Coronary artery (tissue), 2 donors: ENCODE measurements around the gene TAL1.

Experiments used
- DNase-seq: peaks from one replicate; pipeline ENCODE4 v3.0.0-alpha.2; 2017; ENCODE audit warnings: low spot score
- H3K27ac ChIP-seq, 2 donors: fragments of 200-600 bp; sonication (generic); one replicate each; pipeline ENCODE4 v1.5.1; 2016 to 2019
- H3K4me3 ChIP-seq: fragments of 200-600 bp; sonication (generic); 2 replicates; pipeline ENCODE4 v1.5.1; 2016; ENCODE audit warnings: mild to moderate bottlenecking, moderate library complexity
- CTCF ChIP-seq: fragments of 200-600 bp; sonication (generic); IDR thresholded peaks from one replicate; pipeline ENCODE4 v1.5.1; 2019; ENCODE audit warnings: antibody characterized with exemption

The TAL1 gene

GRCh38 chr1:47191940-47192457 lies 40.0 kb downstream of the TAL1 start:
- Histone ChIP-seq H3K27ac (no peak overlapping the region), H3K4me3 (no peak overlapping the region)
- no peak for DNase-seq
- no peak for TF ChIP-seq CTCF

GRCh38 chr1:47190857-47191256 lies 41.2 kb downstream of the TAL1 start:
- H3K4me3 ChIP-seq = no peak overlapping the region
- no peak for TF ChIP-seq CTCF
- DNase-seq = no peak
- H3K27ac ChIP-seq = peak overlapping the region; percentile 79 to 82

DNA sequence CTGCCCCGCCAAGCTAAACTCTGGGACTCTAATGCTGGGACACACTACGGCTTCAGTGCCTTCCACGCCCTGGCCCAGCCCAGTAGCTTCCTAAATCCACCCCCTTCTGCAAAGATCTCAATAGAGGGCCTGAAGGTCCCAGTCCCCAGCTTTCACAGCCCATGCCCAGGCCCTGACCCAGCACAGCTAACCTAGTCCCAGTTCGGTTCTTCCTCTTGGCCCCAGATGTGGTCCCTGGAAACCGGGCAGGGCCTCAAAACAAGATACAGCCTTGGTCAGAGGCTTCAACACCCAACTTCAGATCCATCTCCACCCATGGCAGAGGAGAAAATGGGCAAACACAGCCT lies 41.5 kb downstream of the TAL1 start:
- TF ChIP-seq CTCF = no peak
- no peak for DNase-seq
- peak overlapping the region; percentile 79 to 82 for H3K27ac ChIP-seq
- no peak overlapping the region for H3K4me3 ChIP-seq

- no peak for TF ChIP-seq CTCF
- peak within 1 kb of the TSS; percentile 79 to 82 for H3K27ac ChIP-seq
Observed at GRCh38 chr1:47189844-47190508, 42.0 kb downstream of the TAL1 start, which contains the start of gene PDZK1IP1. Gene PDZK1IP1, minus strand, starts transcription at chr1:47190036. Its CDS starts 104 bp downstream, at chr1:47189932.

GRCh38 chr1:47188791-47189785 lies 42.9 kb downstream of the TAL1 start:
- DNase-seq = peak; percentile 64
- Histone ChIP-seq H3K4me3 (no peak overlapping the region), H3K27ac (peak overlapping the region; percentile 79 to 82)
- no peak for TF ChIP-seq CTCF

More at GRCh38 chr1:47189844-47190508, 42.0 kb downstream of the TAL1 start, which contains the start of gene PDZK1IP1:
- H3K4me3 ChIP-seq = no peak within 1 kb of the TSS
- peak; percentile 93 for DNase-seq

DNA sequence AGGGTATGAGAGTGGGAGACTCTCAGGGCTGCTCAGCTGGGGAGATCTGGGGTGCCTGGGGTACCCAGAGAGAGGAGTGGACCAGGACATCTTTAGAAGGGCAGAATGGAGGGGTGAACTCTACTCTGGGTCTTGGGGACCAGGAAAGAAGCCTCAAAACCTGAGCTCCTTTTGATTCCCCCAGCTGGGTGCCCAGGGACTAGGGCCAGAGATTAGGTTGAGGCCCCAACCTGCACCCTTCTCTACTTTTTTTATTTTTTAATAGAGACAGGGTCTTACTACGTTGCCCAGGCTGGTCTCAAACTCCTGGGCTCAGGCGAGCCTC lies 44.1 kb downstream of the TAL1 start:
- DNase-seq = no peak
- Histone ChIP-seq H3K27ac (no peak overlapping the region), H3K4me3 (no peak overlapping the region)
- TF ChIP-seq CTCF = no peak
